Cardiac fibroblast (primary cell): Measurements from ENCODE around the gene ZNF569.
"Not testable (repeated sequence)": the region's sequence is repeated elsewhere in the genome, so short reads cannot be mapped to it uniquely, and the experiment has no call there.

ENCODE experiments used
- DNase-seq, 2 donors: peaks; one replicate each; pipeline versions ENCODE4 v3.0.0 to v3.0.0-alpha.2; 2010; ENCODE audit warnings: low read depth in 2 of 2
- H3K4me3 ChIP-seq, 2 donors: replicated peaks in 1 of 2; 1 replicate in 1 of 2; 2 replicates in 1 of 2; pipeline ENCODE4 v1.5.1; 2011; ENCODE audit warnings: low read depth in 2 of 2, low read length in 2 of 2, mild to moderate bottlenecking in 2 of 2, moderate library complexity in 1 of 2
- CTCF ChIP-seq: IDR thresholded peaks from one replicate; pipeline ENCODE4 v1.5.1; 2011; ENCODE audit warnings: low read depth, mild to moderate bottlenecking, low read length, inconsistent platforms

Gene ZNF569

GRCh38 chr19:37403403-37403802 is 63.8 kb downstream of the ZNF569 start:
- H3K4me3 ChIP-seq: no peak overlapping the region
- no peak for DNase-seq
- no peak for TF ChIP-seq CTCF

GRCh38 chr19:37401078-37401477 is 66.2 kb downstream of the ZNF569 start:
- TF ChIP-seq CTCF: no peak
- H3K4me3 ChIP-seq: no peak overlapping the region
- no peak for DNase-seq

GRCh38 chr19:37391399-37391798 is 75.8 kb downstream of the ZNF569 start:
- not testable (repeated sequence) for DNase-seq, H3K4me3 ChIP-seq

GRCh38 chr19:37389234-37389633 is 78.0 kb downstream of the ZNF569 start:
- TF ChIP-seq CTCF: no peak
- no peak overlapping the region for H3K4me3 ChIP-seq
- no peak for DNase-seq

- H3K4me3 ChIP-seq: peak within 1 kb of the TSS; percentile 69 to 79
- no peak for TF ChIP-seq CTCF
- peak; percentile 97 to 98 for DNase-seq
Measured at GRCh38 chr19:37370880-37371661, 96.2 kb downstream of the ZNF569 start, which contains the start of gene ZNF527. Gene ZNF527, plus strand, starts transcription at chr19:37371099. Its CDS starts 3,100 bp downstream, at chr19:37374199.

- DNase-seq: not testable (repeated sequence)
Measured at GRCh38 chr19:37370386-37370879, 96.8 kb downstream of the ZNF569 start.

GRCh38 chr19:37362733-37363132 is 104.5 kb downstream of the ZNF569 start:
- TF ChIP-seq CTCF: peak; percentile 7
- DNase-seq: peak in 1 of 2 donors; percentile 17
- H3K4me3 ChIP-seq: no peak overlapping the region

More at GRCh38 chr19:37370386-37370879, 96.8 kb downstream of the ZNF569 start:
- peak overlapping the region; percentile 69 to 79 for H3K4me3 ChIP-seq

- no peak for TF ChIP-seq CTCF
- no peak overlapping the region for H3K4me3 ChIP-seq
- DNase-seq: peak in 1 of 2 donors; percentile 62
Measured at GRCh38 chr19:37361994-37362393, 105.2 kb downstream of the ZNF569 start.
